Fibroblast of pulmonary artery (primary cell): Measurements from ENCODE around the gene TMOD4.
A peak's percentile ranks its signal among the peaks of the same experiment; 100 is the strongest.

Experiments
- DNase-seq: peaks from one replicate; pipeline ENCODE4 v3.0.0-alpha.2; 2010; ENCODE audit warnings: low read depth
- H3K4me3 ChIP-seq: replicated peaks from 2 replicates; pipeline ENCODE4 v1.5.1; 2011; ENCODE audit warnings: low read depth, mild to moderate bottlenecking, control low read depth, low read length, moderate library complexity
- TF ChIP-seq, protein P1 (sequence below): IDR thresholded peaks from 2 replicates; pipeline ENCODE4 v1.5.1; 2011; ENCODE audit warnings: mild to moderate bottlenecking, control low read depth, low read length, inconsistent platforms; ENCODE audit errors: missing control alignments

Gene TMOD4

GRCh38 chr1:151132335-151133017 lies 43.3 kb downstream of the TMOD4 start:
- TF ChIP-seq, protein P1, sequence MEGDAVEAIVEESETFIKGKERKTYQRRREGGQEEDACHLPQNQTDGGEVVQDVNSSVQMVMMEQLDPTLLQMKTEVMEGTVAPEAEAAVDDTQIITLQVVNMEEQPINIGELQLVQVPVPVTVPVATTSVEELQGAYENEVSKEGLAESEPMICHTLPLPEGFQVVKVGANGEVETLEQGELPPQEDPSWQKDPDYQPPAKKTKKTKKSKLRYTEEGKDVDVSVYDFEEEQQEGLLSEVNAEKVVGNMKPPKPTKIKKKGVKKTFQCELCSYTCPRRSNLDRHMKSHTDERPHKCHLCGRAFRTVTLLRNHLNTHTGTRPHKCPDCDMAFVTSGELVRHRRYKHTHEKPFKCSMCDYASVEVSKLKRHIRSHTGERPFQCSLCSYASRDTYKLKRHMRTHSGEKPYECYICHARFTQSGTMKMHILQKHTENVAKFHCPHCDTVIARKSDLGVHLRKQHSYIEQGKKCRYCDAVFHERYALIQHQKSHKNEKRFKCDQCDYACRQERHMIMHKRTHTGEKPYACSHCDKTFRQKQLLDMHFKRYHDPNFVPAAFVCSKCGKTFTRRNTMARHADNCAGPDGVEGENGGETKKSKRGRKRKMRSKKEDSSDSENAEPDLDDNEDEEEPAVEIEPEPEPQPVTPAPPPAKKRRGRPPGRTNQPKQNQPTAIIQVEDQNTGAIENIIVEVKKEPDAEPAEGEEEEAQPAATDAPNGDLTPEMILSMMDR, result no peak
- DNase-seq, result no peak
- H3K4me3 ChIP-seq, result no peak overlapping the region

DNA sequence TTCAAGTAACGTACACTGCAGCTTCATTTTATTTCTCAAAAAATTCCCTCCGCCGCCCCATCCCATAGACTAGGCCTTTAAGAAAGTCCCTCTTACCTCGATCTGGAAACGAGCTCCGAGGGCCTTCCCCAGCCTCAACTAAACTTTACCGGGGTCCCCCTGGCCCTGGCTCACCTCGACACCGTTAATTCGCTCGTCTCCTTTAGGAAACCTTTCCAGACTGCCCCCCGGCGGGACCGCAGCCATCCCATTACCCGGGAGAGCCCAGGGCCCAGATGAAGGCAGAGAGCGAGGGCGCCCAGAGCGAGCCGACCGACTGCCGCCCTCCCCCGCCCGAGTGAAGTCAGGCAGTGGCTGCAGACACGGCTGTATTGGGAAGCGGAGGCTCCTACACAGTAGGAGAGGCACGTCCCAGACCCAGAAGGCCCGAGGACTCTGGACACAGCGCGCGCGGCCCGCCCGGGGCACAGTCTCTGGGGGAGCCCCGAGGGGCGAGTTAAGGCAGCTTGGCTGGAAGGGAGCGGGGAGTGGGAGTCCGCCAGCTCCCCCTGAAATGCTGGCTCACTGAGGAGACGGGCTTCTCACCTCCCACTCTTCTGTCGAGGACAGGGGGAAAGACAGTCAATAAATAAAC lies 44.0 kb downstream of the TMOD4 start:
- TF ChIP-seq, protein P1, result no peak
- DNase-seq, result no peak
- H3K4me3 ChIP-seq, result peak overlapping the region; percentile 17

DNA sequence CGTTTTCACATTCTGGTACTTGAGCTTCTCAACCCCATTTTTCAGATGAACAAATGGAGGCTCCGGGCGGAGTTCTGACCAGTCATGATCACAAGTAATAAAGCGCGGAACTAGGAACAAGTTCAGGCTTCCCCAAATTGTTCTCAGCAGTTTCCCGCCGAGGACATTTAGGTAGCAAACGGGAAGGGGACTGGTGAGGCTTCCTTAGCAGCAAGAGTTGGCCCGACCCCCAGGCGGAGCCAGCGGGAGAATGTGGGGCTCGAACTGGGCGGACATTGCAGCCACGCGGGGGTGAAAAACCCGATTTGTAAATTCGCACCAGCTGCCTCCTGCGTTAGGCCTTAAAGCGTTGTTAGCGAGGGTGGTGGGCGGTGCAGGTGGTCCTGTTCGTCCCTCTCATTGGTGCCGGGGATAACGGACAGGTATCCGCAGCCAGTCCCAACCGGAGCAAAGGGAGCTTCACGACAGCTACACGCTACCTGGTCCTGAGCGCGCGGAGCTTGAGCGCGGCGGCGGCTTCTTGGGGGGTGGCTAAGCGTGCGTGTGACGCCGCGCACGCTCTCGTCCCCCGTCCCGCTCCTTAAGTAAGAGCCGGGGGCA lies 44.7 kb downstream of the TMOD4 start:
- H3K4me3 ChIP-seq, result peak overlapping the region; percentile 17
- peak; percentile 72 for DNase-seq
- TF ChIP-seq, protein P1, result no peak

DNA sequence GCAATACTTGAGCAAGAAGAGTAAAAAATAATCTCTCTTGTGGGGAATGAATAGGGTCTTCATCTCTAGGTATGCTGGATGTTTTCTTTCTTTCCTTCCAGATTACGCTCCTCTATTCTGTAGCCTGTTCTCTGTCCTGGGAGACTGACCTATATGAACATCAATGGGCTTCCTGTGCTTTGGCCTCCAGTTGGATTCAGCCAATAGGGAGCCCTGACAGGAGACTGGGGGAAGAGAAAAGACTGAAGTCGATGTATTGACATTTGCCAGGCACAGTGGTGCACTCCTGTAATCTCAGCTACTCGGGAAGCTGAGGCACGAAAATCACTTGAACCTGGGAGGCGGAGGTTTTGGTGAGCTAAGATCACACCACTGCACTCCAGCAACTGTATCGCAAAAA lies 47.0 kb downstream of the TMOD4 start:
- TF ChIP-seq, protein P1, result no peak
- no peak for DNase-seq
- H3K4me3 ChIP-seq, result no peak overlapping the region

DNA sequence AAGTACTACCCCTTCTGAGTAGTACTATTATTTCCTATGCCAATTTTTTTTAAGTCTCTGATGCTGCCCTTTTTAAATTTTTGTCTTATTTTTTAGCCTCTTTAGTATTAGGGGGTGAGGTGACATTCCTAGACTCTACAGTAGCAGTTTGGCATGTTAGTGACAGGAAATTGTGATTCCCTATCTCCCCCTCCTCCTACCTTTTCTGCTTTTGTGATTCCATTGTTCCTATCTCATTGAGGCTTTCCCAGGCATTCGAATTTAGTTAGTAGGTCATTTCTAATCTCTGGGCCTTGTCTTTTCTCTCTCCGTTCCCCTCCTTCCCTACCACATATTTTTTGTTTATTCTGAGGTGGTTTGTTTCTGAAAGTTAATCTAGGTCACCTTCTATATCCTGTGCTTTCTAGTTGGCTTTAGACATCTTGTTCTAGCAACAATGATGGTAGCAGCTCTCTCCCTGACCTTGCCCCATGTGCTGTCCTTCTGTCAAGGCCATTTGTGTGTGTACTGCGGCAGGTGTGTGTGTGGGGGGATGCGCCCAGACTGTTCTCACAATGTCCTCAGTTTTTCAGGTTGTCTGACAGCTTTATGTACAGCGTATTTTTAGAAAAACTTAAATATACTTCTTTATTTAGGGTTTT lies 50.9 kb downstream of the TMOD4 start:
- TF ChIP-seq, protein P1, result no peak
- H3K4me3 ChIP-seq, result no peak overlapping the region
- DNase-seq, result no peak
